HG02588 (cell line): Measurements from ENCODE around the gene MELTF.

Experiments
- ATAC-seq: cut with Tn5 transposase; IDR thresholded peaks from one replicate; pipeline ENCODE4 v1.9.1; 2021; ENCODE audit warnings: mild to moderate bottlenecking, moderate library complexity; ENCODE audit not compliant: unreplicated experiment

MELTF gene

DNA sequence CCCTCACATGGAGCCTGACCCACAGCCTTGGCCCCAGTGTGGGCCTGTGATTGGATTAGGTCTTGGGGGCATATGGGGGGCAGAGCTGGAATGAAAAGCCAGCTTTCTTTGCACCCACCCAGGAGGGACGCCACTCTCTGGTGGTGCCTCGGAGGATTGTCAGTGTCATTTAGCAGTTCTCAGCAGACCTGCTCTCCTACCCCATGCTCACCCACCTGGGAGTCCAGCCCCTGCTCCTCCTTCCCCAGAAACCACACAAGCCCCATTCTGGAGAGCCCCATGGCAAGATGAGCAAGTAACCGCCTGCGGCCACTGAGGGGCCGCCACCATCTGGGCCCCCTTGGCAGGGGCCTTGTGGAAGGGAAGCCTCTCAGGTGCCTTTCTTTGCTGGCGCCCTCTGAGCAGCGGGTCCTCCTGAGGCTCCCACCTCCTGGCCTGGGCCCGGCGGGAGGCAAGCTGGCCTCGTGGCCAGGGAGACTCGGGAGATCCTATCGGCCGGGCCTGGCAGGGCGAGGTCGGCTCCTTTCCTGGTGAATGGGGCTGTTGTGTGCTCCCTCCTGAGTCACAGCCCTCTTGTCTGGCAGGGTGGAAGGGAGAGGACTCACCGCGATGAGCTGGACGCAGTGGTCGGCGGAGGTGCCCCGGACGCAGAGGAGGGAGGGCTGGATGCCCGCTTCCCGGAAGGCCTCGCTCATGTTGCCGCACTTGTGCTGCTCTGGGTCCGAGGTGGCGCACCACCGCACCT is 2.3 kb downstream of the MELTF start:
- ATAC-seq, result no peak

DNA sequence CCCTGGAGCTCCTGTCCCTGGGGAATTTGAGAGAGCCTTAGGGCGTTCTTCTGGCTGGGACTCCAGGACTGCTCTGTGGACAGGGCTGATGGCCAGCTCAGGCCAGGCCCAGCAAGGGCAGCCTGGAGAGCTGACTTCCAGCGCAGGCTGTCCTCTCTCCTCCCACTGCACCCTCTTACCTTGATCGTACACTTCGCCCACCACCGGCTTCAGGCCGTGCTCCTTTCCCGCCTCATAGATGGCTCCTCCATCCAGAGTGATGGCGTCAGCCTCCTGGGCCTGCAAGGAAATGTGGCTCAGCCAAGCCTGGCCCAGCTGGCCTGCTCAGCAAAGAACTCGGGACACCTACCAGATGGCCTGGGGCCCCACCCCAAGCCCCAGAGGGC is 3.1 kb downstream of the MELTF start:
- no peak for ATAC-seq

DNA sequence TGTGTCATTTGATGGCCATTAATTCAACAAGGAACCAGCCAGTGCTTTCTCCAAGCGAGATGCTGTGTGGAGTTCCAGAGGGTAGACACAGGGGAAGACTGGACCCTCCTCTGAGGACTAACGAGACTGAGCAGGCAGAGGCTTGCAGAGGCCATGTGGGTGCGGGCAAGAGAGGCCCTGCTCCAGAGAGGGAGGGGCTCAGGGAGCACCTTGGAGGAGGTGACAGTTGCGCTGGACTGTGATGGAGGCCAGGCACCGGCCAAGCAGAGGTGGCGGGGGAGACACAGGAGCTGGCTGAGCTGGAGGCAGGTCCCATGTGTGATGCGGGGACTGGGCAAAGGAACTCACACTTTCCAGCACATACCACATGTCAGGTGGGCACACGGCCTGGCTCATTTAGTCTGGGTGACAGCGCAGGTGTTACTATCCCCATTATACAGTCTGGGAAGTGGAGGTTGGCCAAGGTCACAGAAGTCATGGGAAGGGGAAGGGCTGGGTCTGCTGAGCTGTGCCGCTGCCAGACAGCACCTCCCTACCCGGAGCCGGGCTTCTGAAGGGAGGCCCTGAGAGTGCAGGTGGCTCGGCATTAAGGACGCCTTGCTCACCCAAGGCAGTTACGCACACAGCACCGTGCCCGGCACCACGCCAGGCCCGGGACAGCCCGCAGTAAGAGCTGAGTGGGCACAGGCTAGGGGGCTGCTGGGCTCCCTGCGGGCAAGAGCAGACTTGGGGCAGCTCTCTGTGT is 3.7 kb downstream of the MELTF start:
- no peak for ATAC-seq

DNA sequence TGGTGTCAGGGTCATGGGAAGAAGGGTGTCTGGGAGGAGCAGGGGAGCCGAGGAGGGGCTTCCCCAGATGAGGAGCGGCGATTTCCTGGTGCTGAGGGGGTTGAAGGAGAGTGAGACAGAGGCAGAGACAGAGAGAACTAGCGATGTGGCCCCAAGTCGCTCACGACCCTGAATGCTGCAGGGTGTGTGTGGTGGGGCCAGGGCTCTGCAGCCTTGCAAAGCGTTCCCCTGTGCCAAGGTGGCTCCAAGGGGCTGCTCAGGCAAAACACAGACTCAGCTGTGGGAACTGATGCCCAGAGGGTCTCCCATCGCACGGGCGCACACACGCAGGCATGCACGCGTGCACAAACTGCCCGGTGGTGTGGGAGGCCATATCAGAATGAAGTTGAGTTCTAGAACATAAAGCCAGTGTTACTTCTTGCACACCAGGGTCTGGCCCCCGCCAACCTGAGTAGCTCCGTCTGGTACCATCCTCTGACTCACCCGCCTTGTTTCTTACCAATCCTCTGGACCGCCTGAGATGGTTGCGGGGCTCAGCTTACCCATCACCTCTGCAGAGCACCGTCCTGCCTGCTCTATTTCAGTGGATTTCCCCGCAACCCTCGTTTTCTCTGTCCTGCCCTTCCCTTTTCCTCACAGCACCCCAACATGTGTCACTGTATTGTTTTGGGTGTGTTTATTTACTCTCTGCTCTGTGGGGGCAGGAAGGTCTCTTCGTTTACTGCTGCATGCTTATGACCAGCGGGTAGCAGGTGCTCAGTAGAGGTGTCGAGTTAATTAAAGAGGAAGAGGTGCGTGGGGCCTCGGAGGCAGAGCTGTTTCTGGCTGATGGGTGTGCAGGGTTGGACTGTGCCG is 4.5 kb downstream of the MELTF start:
- no peak for ATAC-seq

DNA sequence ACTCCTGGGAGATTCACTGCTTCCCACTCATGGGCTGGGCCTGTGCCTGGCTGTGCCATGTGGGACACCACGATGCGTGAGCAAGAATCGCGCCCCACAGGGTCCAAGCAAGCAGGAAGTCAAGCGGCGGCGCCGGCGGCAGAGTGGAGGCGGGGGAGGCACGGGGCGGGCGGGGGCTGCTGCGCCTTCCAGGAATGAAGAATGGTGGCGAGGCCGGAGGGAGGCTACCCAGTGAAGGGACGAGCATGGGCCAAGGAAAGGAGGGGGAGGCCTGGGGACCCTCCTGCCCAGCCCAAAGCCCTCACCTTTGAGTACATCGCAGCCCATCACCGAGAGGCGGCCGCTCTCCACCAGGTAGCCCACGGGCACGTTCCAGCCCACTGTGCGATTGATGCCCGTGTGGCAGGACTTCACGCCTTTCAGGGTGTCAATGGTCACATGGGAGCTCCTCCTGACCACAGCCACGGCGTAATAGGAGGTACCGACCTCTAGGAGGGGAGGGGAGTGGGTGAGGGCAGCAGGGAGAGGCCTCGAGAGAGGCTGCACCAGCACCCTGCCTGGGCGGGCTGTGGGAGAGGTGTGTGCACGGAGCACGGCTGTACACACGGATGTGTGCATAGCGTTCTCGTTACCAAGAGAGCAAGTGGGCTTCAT is 5.5 kb downstream of the MELTF start:
- ATAC-seq, result no peak

DNA sequence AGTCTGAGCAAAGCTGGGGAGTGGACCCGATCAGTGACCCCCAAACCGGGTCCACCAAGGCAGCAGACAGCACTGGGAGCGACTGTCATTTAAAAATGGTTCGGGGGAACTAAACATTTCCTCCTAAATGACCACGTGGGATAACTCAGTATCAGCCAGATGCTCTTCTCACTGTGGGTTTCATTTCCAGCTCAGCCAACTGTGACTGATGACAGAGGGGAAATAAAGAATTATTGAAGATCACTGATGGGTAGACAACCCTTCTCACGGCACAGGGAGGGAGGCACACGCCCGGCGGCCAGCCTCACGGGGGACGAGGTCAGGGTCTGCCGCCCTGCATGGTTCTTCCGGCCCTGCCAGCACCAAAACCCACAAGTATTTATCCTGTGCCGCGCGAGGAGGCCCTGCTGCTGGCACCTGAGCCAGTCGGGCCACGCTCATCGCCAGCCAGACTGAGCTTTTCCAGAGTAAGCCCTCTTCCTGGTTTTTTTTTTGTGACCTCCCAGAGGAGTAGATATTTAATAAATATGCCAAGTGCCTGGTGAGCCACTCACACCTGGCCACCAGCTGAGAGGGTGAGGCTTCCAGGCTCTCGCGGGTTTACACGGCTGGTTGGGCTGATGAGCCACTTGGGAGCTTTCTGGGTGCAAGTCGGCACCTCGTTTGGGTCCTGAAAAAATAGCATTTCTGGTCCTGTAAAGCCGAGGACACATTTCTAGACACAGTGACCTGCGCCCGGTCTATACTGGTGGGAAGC is 6.2 kb downstream of the MELTF start:
- ATAC-seq, result no peak

DNA sequence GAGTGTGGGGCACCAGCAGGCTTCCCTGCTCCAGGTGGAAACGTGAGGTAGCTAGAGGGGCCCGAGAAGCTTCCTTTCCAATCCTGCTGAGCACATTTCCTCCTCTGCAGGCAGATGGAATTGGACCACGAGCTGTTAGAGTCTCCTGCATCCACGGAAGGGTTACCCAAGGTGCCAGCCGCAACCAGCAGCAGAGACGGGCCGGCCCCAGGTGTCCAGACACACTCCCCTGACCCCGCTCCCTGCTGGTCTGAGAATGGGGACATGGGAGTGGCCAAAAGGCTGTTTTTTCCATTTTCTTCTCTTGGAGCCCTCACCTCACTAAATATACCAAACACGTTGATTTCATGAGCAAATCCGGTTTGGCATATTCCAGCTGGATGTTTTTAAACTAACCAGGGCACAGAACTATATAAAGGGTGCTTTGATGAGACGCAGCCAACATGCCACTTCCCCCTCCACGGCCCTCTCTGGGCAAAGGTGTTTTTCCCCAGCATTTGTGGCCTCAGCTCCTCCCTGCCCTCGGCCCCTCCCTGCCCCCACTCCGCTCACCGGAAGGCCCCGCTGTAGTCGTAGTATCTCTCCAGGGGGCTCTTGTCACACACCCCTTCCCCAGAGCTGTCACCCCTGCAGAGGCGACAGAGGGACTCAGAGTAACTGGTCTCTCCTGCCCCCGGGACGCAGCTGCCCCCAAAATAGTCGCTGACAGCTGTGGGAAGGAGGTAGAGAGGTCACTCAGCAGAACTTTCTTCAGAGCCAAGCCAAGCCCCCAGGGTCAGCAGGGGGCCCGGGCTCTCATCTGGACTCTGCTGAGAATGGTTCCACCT is 7.0 kb downstream of the MELTF start:
- no peak for ATAC-seq

DNA sequence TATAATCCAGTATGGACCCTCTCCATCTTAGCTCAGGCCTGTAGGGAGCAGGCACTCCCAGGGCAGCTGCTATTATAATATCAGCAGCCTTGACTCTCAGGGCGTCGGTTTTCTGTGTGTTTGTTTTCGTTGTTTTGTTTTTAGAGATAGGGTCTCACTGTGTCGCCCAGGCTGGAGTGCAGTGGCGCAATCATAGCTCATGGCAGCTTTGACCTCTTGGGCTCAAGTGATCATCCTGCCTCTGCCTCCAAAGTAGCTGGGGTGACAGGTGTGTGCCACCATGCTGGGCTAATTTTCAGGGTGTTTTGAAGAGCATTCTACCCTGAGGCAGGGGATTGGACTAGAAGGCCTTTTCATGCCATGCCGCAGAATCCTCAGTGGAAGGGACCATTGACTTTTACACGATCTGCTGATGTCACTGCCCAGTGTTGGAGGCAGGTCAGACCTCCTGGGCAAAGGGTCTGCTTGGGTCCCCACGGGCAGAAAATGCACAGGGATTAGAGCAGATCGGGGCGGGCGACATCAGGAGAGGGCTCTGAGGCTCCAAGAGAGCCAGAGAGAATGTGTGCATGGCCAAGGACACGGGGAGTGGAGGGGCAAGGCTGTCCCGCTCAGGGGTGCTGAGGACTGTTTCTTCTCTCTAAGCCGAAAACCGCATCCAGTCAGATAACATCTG is 7.8 kb downstream of the MELTF start:
- ATAC-seq, result no peak

DNA sequence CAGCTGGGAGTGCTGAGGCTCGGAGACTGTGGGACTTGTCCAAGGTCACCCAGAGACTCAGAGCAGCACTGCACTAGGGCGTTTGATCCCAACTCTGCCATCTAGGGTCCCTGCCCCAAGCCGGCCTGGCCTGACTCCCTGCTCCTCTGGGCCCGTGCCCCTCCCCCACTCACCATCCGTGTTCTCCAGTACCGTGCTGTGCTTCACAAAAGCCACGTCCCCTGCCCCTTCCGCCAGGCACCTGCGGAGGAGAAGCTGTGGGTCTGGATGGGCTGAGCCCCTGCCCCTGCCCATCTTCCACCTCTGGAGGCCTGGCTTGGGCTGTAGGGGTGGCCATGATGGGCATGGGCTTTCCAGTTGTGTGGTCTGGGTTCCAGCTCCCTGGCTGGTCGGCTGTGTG is 8.4 kb downstream of the MELTF start:
- ATAC-seq, result no peak

DNA sequence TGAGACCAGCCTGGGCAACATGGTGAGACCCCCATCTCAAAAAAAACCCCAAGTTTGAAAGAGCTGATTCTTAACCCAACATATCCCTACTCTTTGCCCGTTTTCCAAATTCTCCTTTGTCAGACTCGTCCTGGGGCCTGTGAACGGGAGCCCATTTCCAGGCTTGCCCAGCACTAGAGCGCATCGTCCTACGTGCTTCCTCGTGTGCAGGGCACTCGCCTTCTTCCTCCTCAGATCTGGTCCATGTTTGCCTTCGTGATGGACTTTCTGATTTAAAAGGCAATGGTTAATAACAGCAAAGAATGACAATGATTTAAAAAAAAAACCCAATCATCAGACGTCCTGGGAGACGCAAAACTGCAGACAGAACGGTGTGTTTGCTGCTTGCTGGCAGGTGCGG is 10.1 kb downstream of the MELTF start:
- ATAC-seq, result no peak

DNA sequence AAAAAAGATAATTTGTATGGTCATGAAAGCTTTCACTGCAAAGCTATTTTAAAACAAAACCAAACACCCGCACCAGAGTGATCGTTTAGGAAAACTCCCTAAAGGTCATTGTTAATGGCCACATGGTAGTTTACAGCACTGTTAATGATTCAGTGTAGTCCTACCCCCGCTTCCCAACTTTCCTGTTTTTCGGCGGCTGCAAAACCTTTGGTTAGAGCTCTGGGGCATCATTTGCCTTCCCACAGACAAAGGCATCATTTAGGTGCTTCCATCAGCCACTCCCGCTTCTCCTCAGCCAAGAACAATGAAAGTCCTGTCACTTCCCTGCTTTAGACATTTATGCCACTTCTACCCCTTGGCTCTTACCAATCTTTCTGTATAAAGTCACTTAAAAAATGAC is 10.6 kb downstream of the MELTF start:
- no peak for ATAC-seq

DNA sequence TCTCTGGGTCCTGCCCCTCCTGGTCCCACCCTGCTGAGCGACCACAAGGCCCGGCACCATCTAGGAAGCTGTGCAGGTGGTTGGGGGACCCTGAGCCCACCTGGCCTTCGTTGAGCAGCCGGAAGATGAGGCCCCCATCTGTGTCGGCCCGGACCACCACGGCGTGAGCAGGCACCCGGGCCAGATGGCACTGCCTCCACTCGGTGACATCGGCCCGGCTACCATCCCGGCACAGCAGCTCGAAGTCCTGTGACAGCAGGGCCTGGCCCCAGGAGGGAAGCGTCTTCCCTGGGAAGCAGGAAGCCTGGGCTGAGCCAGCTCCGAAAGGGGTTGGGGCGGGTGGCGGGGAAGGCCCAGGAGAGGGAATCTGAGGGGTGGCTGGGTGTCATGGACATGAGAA is 12.6 kb downstream of the MELTF start:
- ATAC-seq, result no peak

DNA sequence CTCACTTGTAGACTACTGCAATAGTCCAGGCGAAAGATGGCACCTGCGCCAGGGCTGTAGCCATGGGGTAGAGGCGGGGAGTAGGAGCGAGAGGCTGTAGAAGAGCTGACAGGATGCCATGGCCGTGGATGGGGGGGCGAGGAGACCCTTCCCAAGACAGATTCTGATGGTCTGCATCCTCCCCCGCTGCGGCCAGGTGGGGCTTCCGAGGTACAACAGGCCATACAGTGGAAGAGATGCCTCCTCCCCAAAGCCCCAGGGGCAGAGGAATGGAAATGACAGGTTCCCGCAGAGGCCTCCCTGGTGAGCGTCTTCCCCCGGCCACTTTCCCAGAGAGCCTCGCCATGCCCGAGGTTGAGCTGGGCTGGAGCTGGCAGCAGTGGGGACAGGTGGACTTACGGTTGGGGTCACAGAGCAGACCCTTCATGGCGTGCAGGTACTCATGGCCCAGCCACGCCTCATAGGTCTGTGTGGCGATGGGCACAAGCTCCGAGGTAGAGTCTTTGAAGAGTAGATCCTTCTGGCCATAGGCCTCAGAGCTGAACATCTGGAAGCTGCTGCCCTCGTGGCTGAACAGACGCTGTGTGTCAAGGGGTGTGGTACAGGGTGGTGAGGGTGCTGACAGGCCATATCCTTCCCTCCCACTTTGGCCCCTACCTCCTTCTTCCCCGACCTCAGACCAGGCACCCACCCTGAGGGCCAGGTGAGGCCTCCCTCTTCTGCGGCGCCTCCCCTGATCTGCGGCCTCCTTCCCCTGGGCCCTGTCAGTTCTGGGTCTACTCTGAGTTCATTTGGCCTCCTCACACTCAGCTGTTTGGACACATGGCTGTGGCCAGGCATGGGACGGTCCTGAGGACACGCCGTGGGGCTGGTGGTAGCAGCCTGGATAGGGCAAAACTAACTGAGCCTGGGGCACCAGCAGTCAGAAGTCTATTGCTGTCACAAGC is 13.6 kb downstream of the MELTF start:
- ATAC-seq, result no peak

DNA sequence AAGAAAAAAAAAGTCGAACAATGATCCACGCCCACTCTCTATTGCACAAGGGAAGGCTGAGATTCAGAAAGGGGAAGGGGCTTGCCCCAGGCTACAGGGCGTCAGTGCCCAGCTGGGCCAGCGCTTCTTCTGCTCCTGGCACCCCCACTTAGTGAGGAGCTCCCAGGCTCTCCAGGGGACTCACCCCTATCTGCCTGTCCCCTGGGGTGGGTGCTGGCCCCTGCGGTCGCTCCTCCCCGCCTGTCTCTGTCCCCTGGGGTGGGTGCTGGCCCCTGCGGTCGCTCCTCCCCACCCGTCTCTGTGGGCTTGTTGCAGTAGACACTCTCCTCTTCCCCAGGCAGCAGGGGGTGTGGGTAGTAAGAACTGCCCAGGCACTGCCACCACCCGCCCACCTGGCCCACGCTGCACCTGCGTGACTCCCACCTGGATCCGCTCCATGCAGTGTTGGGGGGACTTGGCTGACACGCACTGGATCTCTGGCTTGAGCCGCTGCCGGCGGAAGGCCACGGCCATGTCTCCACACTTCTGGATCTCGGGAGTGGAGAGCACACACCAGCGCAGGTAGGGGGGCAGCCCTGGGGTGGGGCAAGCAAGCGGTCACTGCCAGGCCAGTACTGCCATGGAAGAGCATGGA is 14.6 kb downstream of the MELTF start:
- ATAC-seq, result no peak

DNA sequence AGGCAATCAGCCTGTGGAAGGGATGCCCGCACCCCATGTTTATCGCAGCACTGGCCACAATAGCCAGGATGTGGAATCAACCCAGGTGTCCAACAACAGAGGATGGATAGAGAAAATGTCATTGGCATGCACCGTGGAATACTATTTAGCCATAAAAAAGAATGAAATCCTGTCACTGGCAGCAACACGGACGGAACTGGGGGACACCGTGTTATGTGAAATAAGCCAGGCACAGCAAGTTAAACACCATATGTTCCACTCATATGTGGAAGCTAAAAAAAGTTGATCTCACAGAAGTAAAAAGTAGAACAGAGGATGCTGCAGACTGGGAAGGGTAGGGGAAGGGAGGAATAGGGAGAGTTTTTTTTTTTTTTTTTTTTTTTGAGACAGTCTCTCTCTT is 15.6 kb downstream of the MELTF start:
- no peak for ATAC-seq

DNA sequence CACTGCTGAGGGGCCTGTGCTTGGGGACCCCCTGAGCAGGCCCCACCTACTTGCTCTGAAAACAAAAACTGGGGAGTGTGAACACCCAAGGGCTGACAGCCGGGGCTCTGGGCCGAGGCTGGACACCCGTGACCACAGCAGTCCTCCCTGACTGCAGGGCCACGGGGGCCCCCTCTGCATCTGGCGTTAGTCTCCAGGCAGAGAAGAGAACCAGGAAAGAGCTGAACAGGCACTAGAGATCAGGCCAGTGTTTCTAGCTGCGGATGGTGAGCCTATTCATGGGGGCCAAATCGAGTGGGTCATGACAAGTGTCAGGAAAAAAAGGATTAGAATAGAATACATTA is 17.1 kb downstream of the MELTF start:
- no peak for ATAC-seq

DNA sequence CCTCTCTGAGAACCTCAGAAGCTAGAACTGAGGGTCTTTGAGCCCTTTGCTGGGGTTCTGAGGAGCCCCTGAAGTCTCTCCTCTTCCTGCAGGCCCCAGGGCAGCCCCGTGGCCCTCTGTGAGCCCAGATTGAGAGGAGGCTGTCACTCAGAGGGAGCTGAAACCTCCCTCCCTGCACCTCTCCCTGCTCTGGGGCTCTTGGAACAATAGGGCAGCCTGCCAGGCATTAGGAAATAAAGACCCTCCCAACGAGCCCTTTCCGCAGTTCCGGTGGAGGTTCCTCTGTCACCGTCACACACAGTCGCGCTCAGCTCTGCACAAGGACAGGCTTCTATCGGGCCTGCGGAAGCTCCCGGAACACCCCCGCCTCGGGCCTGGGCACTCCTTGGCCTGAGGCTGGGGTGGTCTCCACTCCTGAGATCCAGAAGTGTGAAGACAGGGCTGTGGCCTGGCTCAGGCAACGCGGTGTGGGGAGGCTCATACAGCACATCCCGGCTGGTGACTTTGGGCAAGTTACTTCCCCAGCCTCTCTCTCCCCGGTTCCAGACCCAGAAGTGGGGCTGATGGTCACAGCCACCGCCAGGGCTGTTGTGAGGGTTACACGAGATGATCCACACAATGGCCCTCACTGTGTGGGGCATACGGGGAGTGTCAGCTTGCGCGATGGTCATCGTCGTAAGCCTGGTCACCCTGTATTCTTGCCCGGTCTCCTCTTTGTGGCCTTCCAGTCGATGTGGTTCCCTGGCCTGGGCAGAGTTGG is 17.7 kb downstream of the MELTF start:
- ATAC-seq, result no peak
